ENCODE measurements around the gene ITCH. TPM values are rescaled to one million over a fixed set of nuclear protein-coding genes. Genes with fewer than 3 reads are reported as not detected.
"Not testable (repeated sequence)": the region's sequence is repeated elsewhere in the genome, so short reads cannot be mapped to it uniquely, and the experiment has no call there.

The ITCH gene
- total RNA-seq, 1 donor from 2014 or later, result 30.9 TPM

DNA sequence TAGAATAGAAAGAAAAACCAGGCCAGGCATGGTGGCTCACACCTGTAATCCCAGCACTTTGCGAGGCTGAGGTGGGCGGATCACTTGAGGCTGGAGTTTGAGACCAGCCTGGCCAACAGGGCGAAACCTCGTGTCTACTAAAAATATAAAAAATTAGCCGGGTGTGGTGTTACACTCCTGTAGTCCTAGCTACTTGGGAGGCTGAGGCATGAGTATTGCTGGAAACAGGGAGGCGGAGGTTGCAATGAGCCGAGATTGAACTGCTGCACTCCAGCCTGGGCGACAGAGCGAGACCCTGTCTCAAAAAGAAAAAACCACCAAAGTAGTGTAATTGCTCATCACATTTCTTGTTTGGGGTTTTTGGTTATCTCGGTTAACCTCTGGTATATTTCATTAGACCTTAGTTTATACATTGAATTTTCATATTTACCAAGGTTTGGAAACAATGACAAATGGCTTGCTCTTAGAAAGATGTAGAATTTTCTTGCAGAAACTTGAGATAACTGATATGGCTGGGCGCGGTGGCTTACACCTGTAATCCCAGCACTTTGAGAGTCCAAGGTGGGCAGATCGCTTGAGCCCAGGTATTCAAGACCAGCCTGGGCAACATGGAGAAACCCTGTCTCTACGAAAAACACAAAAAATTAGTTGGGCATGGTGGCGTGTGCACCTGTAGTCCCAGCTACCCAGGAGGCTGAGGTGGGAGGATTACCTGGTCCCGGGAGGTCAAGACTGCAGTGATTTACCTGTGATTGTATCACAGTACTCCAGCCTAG is 14.2 kb downstream of the ITCH start:
- TF ChIP-seq CTCF (IDR thresholded peaks at IDR 0.05), result no peak
- TF ChIP-seq POLR2AphosphoS5 (IDR thresholded peaks at IDR 0.05; ENCODE audit: insufficient read depth in 1 of 2, low read depth in 1 of 2), result no peak
- no peak for TF ChIP-seq POLR2A (IDR thresholded peaks at IDR 0.05)
- Histone ChIP-seq H3K4me3 (no peak overlapping the region), H3K27me3 (no peaks in the 10 kb centered on the region), H3K9me3 (no peaks in the 10 kb centered on the region), H3K36me3 (no peaks in the 10 kb centered on the region), H3K27ac (no peak overlapping the region), H3K4me1 (peaks cover 15% of the 10 kb centered on the region)
- no peak for DNase-seq (ENCODE audit: extremely low spot score in 2 of 2)
- intact Hi-C loops (cut with DNase I), result no loop called here

- Histone ChIP-seq H3K4me1 (peaks cover 26% of the 10 kb centered on the region), H3K36me3 (no peaks in the 10 kb centered on the region), H3K4me3 (no peak overlapping the region), H3K27me3 (no peaks in the 10 kb centered on the region), H3K9me3 (no peaks in the 10 kb centered on the region), H3K27ac (no peak overlapping the region)
- intact Hi-C loops (cut with DNase I), result no loop called here
- TF ChIP-seq CTCF (IDR thresholded peaks at IDR 0.05), result no peak
- TF ChIP-seq POLR2AphosphoS5 (IDR thresholded peaks at IDR 0.05; ENCODE audit: insufficient read depth in 1 of 2, low read depth in 1 of 2), result no peak
- TF ChIP-seq POLR2A (IDR thresholded peaks at IDR 0.05), result no peak
- DNase-seq (ENCODE audit: extremely low spot score in 2 of 2), result no peak
Measured at GRCh38 chr20:34382174-34382573, 19.1 kb downstream of the ITCH start.

DNA sequence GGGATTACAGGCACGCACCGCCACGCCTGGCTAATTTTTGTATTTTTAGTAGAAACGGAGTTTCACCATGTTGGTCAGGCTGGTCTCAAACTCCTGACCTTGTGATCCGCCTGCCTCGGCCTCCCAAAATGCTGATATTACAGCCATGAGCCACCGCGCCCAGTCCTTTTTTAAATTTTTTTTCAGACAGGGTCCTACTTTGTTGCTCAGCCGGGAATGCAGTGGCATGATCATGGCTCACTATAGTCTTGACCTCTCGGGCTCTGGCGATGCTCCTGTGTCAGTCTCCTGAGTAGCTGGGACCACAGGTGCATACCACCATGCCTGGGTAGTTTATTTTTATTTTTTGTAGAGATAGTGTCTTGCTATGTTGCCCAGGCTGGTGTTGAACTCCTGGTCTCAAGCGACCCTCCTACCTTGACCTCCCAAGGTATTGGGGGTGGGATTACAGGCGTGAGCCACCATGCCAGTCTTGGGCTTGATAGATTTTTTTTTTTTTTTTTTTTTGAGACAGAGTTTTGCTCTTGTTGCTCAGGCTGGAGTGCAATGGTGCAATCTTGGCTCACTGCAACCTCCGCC is 19.9 kb downstream of the ITCH start:
- H3K4me1 ChIP-seq, result peaks cover 26% of the 10 kb centered on the region
- H3K36me3 ChIP-seq; H3K27ac ChIP-seq; intact Hi-C loops (cut with DNase I); H3K4me3 ChIP-seq; H3K27me3 ChIP-seq; H3K9me3 ChIP-seq; DNase-seq (ENCODE audit: extremely low spot score in 2 of 2): not testable (repeated sequence)

- no peaks in the 10 kb centered on the region for H3K27me3 ChIP-seq
- TF ChIP-seq POLR2AphosphoS5 (IDR thresholded peaks at IDR 0.05; ENCODE audit: insufficient read depth in 1 of 2, low read depth in 1 of 2) (no peak), POLR2A (IDR thresholded peaks at IDR 0.05) (no peak), CTCF (IDR thresholded peaks at IDR 0.05) (no peak)
- H3K4me1 ChIP-seq, result peaks cover 43% of the 10 kb centered on the region
- H3K9me3 ChIP-seq, result no peaks in the 10 kb centered on the region
- no peaks in the 10 kb centered on the region for H3K36me3 ChIP-seq
- H3K27ac ChIP-seq, result no peak overlapping the region
- no peak for DNase-seq (ENCODE audit: extremely low spot score in 2 of 2)
- no peak overlapping the region for H3K4me3 ChIP-seq
- intact Hi-C loops (cut with DNase I), result no loop called here
Measured at GRCh38 chr20:34385464-34385863, 22.4 kb downstream of the ITCH start.

DNA sequence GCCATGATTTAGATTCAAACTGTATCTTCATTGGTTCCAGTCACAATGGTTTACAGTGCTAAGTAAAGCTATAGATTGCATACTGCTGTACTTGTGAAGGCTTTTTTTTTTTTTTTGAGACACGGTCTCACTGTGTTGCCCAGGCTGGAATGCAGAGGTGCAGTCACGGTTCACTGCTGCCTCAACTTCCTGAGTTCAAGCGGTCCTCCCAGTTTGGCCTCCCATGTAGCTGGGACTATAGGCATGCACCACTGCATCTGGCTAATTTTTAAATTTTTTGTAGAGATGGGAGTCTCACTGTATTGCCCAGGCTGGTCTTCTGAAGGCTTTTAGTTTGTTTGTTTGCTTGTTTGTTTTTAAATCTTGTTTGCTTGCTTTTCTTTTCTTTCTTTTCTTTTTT is 24.9 kb downstream of the ITCH start:
- H3K27ac ChIP-seq, result no peak overlapping the region
- no peak for DNase-seq (ENCODE audit: extremely low spot score in 2 of 2)
- no peak overlapping the region for H3K4me3 ChIP-seq
- intact Hi-C loops (cut with DNase I), result no loop called here
- no peaks in the 10 kb centered on the region for H3K9me3 ChIP-seq
- no peaks in the 10 kb centered on the region for H3K36me3 ChIP-seq
- TF ChIP-seq CTCF (IDR thresholded peaks at IDR 0.05) (no peak), POLR2A (IDR thresholded peaks at IDR 0.05) (no peak), POLR2AphosphoS5 (IDR thresholded peaks at IDR 0.05; ENCODE audit: insufficient read depth in 1 of 2, low read depth in 1 of 2) (no peak)
- no peaks in the 10 kb centered on the region for H3K27me3 ChIP-seq
- peaks cover 54% of the 10 kb centered on the region for H3K4me1 ChIP-seq
